Upper lobe of right lung (tissue), 1 donor: ENCODE results near the gene TNF. TPM values are rescaled to one million over a fixed set of nuclear protein-coding genes. Genes with fewer than 3 reads are reported as not detected.
A peak's percentile ranks its signal among the peaks of the same experiment; 100 is the strongest.
"Not testable (repeated sequence)": the region's sequence is repeated elsewhere in the genome, so short reads cannot be mapped to it uniquely, and the experiment has no call there.

Experiments
- ATAC-seq: fragments of 200-7000 bp; cut with Tn5 transposase; one replicate; pipeline ENCODE4 v1.9.1; 2020; ENCODE audit warnings: mild to moderate bottlenecking, moderate library complexity
- DNase-seq: peaks from one replicate; pipeline ENCODE4 v3.0.0-alpha.2; 2020
- H3K27ac ChIP-seq: fragments of 200-600 bp; one replicate; pipeline ENCODE4 v1.8.0; 2022
- H3K27me3 ChIP-seq: fragments of 200-600 bp; one replicate; pipeline ENCODE4 v1.8.0; 2022; ENCODE audit warnings: mild to moderate bottlenecking
- H3K36me3 ChIP-seq: fragments of 200-600 bp; one replicate; pipeline ENCODE4 v1.8.0; 2022
- H3K4me1 ChIP-seq: fragments of 200-600 bp; one replicate; pipeline ENCODE4 v1.8.0; 2022
- H3K4me3 ChIP-seq: fragments of 200-600 bp; one replicate; pipeline ENCODE4 v1.8.0; 2022; ENCODE audit warnings: mild to moderate bottlenecking
- H3K9me3 ChIP-seq: fragments of 200-600 bp; one replicate; pipeline ENCODE4 v1.8.0; 2022
- intact Hi-C: fragments of 100-400 bp; cut with DNase I; formaldehyde crosslinking; loops from one replicate; pipeline ENCODE4 v1.11.0; 2022
- total RNA-seq: library from RNA; stranded (reverse); fragmentation: NEBNext Ultra II Directional; extraction: Animal tissue kit (Norgen Biotek cat#: 25700); gene quantifications from one replicate; pipeline ENCODE4 v1.2.1, GENCODE V29; 2021
- TF ChIP-seq, protein P1 (sequence below): fragments of 200-600 bp; IDR thresholded peaks from one replicate; pipeline ENCODE4 v1.8.0; 2022; ENCODE audit warnings: antibody characterized with exemption
- donor health status: DM: no; HTN: yes; CAD: no; lungs with severe emphysema.

The TNF gene
- total RNA-seq, 1 donor from 2014 or later, result 2.4 TPM

DNA sequence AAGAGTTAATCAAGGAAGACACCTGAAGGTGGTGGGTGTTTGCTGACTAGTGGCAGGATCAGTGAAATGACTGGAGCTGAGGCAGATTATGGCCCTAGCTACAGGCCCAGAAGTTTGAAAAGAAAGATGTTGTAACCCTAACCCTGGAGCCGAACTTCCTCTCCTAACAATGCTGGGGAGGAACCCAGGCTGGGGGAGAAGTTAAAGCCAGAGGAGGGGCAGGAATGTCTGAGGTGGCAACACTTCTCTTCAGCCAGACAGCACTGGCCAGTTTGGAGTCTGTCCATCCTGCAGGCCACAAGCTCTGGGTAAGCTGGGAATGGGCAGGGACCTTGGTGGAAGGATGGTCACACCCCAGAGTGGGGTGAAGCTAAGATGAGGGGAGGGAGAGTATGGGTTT is 10.6 kb downstream of the TNF start, which contains the start of gene LST1:
Gene LST1 (plus strand): TSS at position 270 of the 400 bp plus-strand sequence. CDS start 1,023 bp downstream, outside the sequence.
- no peaks in the 10 kb centered on the region for H3K27me3 ChIP-seq
- intact Hi-C loops, result no loop called here
- H3K27ac ChIP-seq, result peak within 1 kb of the TSS; percentile 60
- no peaks in the 10 kb centered on the region for H3K9me3 ChIP-seq
- H3K4me3 ChIP-seq, result peak within 1 kb of the TSS; percentile 35
- H3K4me1 ChIP-seq, result peaks cover 16% of the 10 kb centered on the region
- ATAC-seq, result peak; percentile 71
- TF ChIP-seq, protein P1, sequence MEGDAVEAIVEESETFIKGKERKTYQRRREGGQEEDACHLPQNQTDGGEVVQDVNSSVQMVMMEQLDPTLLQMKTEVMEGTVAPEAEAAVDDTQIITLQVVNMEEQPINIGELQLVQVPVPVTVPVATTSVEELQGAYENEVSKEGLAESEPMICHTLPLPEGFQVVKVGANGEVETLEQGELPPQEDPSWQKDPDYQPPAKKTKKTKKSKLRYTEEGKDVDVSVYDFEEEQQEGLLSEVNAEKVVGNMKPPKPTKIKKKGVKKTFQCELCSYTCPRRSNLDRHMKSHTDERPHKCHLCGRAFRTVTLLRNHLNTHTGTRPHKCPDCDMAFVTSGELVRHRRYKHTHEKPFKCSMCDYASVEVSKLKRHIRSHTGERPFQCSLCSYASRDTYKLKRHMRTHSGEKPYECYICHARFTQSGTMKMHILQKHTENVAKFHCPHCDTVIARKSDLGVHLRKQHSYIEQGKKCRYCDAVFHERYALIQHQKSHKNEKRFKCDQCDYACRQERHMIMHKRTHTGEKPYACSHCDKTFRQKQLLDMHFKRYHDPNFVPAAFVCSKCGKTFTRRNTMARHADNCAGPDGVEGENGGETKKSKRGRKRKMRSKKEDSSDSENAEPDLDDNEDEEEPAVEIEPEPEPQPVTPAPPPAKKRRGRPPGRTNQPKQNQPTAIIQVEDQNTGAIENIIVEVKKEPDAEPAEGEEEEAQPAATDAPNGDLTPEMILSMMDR, result no peak
- no peaks in the 10 kb centered on the region for H3K36me3 ChIP-seq
- peak; percentile 64 for DNase-seq

DNA sequence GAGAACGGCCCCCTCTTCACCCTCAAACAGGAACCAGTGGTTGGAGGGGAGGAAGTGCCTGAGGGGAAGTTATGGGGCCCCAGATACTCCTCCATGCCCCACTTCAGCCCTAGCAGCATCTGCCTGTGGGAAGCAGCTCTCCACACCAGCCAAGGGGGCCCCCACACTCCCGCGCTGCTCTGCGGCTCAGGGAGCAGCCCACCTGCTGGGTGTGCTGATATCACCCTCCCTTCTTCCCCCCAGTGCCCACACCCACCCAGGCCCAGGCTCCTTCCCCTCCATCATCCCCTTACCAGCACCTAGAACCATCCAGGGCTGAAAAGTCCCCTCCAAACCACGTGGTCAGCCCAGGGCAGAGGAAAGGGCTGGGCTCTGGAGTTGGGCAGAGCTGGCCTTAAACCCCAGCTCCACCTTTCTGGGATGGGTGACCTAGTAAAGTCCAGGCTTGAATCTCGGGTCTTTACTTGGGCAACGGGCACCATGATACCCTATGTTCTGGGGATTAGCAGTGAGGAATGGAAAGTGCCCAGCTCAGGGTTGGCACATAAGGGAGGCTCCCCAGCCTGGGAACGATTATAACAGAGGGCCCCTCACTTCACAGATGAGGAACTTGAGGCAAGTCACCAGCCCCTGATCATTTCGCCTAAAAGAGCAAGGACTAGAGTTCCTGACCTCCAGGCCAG is 11.4 kb downstream of the TNF start:
- H3K9me3 ChIP-seq, result no peaks in the 10 kb centered on the region
- intact Hi-C loops, result no loop called here
- TF ChIP-seq, protein P1, result no peak
- peak overlapping the region; percentile 60 for H3K27ac ChIP-seq
- DNase-seq (peak; percentile 68), ATAC-seq (peak; percentile 80)
- H3K36me3 ChIP-seq, result no peaks in the 10 kb centered on the region
- H3K4me3 ChIP-seq, result peak overlapping the region; percentile 35
- H3K27me3 ChIP-seq, result no peaks in the 10 kb centered on the region
- peaks cover 12% of the 10 kb centered on the region for H3K4me1 ChIP-seq

DNA sequence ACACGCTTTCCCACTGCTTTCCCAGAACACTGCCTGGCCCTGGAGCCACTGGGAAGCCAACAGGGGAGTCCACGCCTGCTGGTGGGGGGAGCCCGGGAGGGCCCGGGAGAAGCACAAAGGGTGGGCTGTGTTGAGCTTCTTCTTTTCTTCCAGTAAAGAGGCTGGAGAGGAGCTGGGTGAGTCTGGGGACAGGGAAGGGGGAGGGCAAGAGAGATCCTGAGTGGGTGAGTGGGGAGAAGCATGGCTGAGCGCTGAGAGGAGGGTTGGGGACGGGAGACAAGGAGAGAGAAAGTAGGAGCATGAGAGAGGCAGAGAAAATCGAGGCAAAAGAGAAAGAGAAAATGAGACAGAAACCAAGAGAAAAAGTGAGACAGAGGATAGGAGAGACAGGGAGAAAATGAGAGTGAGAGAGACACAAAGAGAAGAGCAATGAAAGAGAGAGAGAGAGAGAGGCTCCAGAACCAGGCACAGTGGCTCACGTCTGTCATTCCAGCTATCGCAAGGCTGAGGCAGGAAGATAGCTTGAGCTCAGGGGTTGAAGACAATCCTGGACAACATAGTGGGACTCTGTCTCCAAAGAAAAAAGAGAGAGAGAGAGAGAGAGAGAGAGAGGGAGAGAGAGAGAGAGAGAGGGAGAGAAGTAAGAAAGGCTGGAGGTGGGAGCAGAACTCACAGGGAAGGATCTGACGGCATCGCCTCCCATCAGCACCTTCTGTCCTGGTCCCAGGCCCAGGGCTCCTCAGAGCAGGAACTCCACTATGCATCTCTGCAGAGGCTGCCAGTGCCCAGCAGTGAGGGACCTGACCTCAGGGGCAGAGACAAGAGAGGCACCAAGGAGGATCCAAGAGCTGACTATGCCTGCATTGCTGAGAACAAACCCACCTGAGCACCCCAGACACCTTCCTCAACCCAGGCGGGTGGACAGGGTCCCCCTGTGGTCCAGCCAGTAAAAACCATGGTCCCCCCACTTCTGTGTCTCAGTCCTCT is 12.7 kb downstream of the TNF start:
- Histone ChIP-seq H3K27me3 (no peaks in the 10 kb centered on the region), H3K4me1 (peaks cover 10% of the 10 kb centered on the region), H3K36me3 (no peaks in the 10 kb centered on the region), H3K4me3 (peak overlapping the region; percentile 35), H3K27ac (peak overlapping the region; percentile 60), H3K9me3 (no peaks in the 10 kb centered on the region)
- ATAC-seq (no peak), DNase-seq (no peak)
- TF ChIP-seq, protein P1, result no peak
- intact Hi-C loops, result no loop called here

GRCh38 chr6:31588871-31589650 is 13.7 kb downstream of the TNF start:
- DNase-seq (peak; percentile 65), ATAC-seq (peak; percentile 55)
- TF ChIP-seq, protein P1, result no peak
- Histone ChIP-seq H3K4me3 (no peak overlapping the region), H3K4me1 (peaks cover 10% of the 10 kb centered on the region), H3K27me3 (no peaks in the 10 kb centered on the region), H3K27ac (no peak overlapping the region), H3K36me3 (no peaks in the 10 kb centered on the region), H3K9me3 (no peaks in the 10 kb centered on the region)
- intact Hi-C loops, result no loop called here

- H3K4me1 ChIP-seq, intact Hi-C loops, DNase-seq, H3K4me3 ChIP-seq, ATAC-seq, H3K27me3 ChIP-seq, H3K36me3 ChIP-seq, H3K27ac ChIP-seq, H3K9me3 ChIP-seq: not testable (repeated sequence)
Observed at GRCh38 chr6:31590691-31591090, 15.3 kb downstream of the TNF start.
